Stimulated activated CD8-positive, alpha-beta memory T cell treated with anti-CD3 and anti-CD28 coated beads, Interleukin-4, amount 100 ng/mL, for 1 hour (primary cell): ENCODE measurements around the gene KCNG2.

ENCODE experiments used
- DNase-seq, 2 donors: peaks; one replicate each; pipeline ENCODE4 v3.0.0-alpha.2; 2020; ENCODE audit warnings: low read depth in 2 of 2, low spot score in 1 of 2

KCNG2 gene

GRCh38 chr18:79818036-79818435, 20.3 kb downstream of the KCNG2 start:
- DNase-seq = no peak

DNA sequence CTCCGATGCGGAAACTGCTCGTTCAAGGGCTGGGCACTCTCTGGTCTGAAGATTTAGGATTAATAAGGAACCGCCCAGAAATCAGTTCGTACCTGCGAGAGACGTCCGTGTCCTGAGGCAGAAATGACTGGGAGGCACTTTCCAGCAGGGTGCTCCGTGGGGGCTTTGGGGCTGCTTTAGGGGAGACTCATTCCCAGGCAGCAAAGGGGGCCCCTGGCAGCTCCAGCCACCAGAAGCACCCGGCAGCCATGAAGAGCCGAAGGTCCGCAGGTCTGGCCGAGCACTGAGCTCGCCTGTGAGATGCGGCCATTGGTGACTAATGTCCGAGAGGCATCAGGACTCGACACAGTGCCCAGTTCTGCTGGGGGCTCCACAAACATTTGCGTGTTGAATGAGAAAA, 20.9 kb downstream of the KCNG2 start:
- DNase-seq = no peak

GRCh38 chr18:79819064-79819967, 21.6 kb downstream of the KCNG2 start:
- no peak for DNase-seq

- DNase-seq = no peak
These were observed 22.2 kb downstream of the KCNG2 start for GRCh38 chr18:79819968-79820351.

- DNase-seq = no peak
These were observed 25.4 kb downstream of the KCNG2 start for GRCh38 chr18:79823120-79823519.

DNA sequence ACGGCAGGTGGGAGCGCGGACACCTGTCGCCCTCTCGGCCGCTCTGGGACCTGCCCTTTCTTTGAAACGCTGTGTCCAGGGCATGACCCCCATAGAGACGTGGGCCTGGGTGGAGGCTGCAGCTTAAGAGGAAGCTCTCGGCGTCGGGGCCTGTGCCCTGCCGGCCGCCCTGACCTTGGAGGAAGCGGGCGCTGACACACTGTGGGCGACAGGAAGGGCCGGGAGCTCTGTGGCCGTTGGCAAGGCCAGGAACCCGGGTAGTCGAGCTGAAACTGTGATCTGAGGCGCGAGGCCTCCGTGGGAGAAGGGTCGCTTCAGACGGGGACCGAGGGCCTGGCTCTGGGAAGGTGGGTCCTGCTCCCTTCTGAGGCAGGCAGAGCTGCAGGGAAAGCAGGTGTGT, 28.2 kb downstream of the KCNG2 start:
- DNase-seq = no peak

DNA sequence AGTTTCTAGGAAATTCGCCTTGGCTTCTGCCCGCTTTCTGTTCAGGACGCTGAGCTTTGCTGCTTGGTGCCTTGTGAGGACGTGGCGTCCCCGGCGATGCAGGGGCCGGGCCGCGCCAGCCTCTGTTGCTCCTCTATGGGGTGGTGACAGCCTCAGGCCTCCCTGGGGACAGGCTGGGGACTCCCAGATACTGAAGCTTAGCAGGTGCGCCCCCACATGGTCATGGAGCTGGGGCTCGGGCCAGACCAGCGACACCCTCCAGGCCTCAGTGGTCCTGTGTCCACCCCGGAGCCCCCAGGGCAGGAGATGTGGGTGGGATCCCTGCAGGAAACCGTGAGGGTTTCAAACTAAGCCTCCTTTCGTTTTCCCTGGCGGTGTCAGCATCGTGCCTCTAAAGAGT, 29.2 kb downstream of the KCNG2 start:
- no peak for DNase-seq

GRCh38 chr18:79828258-79828657, 30.5 kb downstream of the KCNG2 start:
- no peak for DNase-seq

DNA sequence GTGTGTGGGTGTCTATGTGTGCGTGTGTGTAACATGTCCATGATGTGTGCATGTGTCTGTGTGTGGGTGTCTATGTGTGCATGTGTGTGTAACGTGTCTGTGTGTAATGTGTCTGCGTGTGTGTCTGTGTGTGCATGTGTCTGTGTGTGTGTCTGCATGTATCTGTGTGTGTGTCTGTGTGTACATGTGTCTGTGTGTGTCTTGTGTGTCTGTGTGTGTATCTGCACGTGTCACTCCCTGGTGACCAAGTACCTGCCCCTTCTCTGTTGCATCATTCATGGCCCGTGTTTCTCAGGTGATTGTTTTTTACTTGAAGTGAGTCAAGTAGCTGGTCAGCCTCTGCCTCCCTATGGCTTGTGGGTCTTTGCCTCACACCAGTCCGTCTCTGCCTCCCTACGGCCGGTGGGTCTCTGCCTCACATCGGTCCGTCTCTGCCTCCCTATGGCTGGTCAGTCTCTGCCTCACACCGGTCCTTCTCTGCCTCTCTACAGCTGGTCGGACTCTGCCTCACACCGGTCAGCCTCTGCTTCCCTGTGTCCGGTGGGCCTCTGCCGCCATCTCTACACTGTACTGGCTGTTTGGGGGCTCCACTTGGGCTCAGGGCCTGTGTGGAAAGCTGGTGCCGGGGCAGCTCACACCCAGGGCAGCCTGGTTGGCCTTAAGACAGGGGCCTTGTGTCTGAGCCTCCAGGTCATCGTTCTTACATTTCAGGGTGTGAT, 31.6 kb downstream of the KCNG2 start:
- DNase-seq = no peak

GRCh38 chr18:79832169-79832568, 34.4 kb downstream of the KCNG2 start:
- no peak for DNase-seq

DNA sequence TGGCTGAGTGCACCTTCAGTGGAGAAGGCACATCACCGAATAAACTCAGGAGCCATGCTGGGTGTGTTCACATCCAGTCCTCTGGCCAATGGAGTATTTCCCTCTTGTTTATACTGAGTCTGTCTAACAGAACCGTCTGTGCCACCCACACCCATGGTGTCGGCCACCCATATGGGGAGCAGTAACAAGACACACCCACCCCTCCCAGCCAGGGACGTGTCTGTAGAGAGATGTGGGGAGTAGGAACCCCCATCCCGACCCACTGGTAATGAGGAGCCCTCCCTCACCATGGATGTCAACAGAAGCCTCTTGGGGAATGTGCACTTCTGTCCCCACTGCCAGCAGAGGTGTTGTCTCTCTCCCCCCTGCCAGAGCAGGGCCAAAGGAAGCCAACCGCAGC, 37.1 kb downstream of the KCNG2 start:
- DNase-seq = no peak

- DNase-seq = no peak
These were observed 44.2 kb downstream of the KCNG2 start for GRCh38 chr18:79841936-79842335.

DNA sequence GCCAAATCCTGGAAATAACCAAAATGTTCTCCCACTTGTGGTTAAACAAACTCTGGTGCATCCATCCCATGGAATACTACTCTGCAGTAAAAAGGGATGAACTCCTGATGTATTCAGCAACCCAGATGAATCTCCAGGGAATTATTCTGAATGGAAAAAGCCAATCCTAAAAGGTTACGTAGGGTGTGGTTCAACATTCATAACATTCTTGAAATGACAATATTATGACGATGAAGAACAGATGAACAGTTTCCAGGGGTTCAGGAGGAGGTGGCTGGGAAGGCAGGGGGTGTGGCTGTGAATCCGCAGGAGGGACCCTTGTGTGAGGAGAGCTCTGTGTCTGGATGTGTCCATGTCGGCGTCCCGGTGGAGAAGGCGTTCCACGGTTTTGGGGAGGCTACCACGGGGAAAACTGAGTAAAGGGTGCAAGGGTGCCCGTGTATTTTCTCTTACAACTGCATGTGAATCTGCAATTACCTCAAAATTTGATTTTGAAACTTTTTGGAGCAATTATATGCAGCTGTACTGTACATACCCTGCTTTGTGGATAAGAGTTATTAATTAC, 47.3 kb downstream of the KCNG2 start:
- DNase-seq = no peak

DNA sequence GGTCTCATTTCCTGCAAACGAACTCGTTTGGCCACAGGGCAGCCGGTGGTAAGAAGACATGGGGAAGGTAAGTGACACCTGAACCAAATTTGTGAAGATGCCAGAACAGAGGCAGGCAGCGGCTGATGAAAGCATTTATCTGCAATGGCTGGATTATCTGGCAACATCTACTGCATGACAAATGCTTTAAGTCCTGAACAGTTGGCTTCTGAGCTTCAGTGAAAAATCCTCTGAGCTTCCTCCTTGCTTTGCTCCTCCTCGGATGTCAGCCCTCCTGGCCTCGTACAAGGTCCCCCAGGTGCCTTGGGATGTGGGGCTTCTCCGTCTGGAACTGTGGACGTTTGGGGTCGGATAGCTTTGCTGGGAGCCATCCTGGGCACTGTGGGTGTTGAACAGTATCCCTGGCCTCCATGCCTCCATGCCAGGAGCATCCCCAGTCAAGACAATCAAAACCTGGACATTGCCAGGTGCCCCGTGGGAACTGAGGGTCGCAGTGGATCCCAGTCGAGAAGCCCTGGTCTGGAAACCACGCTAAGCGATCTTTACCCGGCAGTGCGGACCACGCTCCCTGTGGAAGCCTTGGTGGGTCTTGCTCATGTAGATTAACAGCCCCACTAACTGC, 49.3 kb downstream of the KCNG2 start:
- no peak for DNase-seq

DNA sequence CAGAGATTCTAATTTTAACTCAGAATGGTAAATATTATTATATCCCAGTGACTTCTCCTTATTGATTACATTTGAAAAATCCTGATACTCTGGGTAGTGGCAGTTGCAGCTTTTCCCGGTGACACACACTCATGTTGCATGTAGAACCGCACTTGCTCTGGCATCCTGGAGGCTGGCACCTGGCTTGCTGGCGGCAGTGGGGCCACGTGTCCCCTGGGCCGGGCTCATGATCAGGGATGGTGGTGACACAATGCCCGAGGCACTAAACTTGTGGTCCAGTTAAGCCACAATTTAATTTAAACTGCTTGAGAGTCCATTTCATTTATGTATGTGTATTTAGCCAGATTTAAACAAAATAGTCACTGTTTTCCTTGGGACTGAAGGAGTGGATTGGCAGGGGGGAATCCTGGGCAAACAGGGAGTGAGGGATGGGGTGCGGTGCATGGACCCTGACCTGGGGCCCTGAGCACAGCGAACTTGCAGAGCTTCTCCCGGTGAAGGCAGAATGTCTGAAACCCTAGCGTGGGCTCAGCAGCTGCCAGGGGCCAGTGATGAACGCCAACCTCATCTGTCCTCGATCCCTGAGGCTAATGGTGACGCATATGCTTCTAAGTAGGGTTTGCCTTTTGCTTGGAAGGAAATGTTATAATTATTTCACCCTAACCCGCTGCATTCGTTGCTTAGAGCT, 50.0 kb downstream of the KCNG2 start:
- no peak for DNase-seq

DNA sequence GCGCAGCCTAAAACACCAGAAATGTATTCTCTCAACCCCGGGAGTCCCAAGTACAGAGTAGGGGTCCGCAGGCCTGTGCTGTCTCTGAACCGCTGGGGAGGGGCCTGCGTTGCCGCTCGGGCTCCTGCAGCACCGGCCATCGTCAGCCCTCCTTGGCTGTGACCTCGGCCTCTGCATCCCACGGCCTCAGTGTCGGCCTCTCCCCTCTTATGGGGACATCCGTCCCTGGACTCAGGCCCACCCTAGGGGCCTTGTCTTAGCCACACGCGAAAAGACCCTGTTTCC, 50.5 kb downstream of the KCNG2 start:
- no peak for DNase-seq

- no peak for DNase-seq
These were observed 51.0 kb downstream of the KCNG2 start for GRCh38 chr18:79848579-79849327.

- no peak for DNase-seq
These were observed 51.8 kb downstream of the KCNG2 start for GRCh38 chr18:79849328-79850207.

GRCh38 chr18:79850731-79851130, 53.0 kb downstream of the KCNG2 start:
- no peak for DNase-seq

GRCh38 chr18:79851489-79851888, 53.8 kb downstream of the KCNG2 start:
- DNase-seq = no peak
